Memory B cell (primary cell): ENCODE data around the gene ZNF500.

Source experiments
- ATAC-seq: fragments of 150-1000 bp; cut with Tn5 transposase; 2 replicates; pipeline ENCODE4 v1.10.0; 2021; ENCODE audit warnings: low read depth, mild to moderate bottlenecking, moderate library complexity
- DNase-seq, 2 donors: peaks; one replicate each; pipeline ENCODE4 v3.0.0; 2022; ENCODE audit warnings: low spot score in 2 of 2
- H3K27ac Mint-ChIP-seq: one replicate; pipeline ENCODE4 v1.8.0; 2022; ENCODE audit warnings: mild to moderate bottlenecking, moderate library complexity, mixed read lengths
- H3K27me3 Mint-ChIP-seq: one replicate; pipeline ENCODE4 v1.8.0; 2022; ENCODE audit warnings: mixed read lengths
- H3K36me3 Mint-ChIP-seq: one replicate; pipeline ENCODE4 v1.8.0; 2022; ENCODE audit warnings: mild to moderate bottlenecking, mixed read lengths
- H3K4me1 Mint-ChIP-seq: one replicate; pipeline ENCODE4 v1.8.0; 2022; ENCODE audit warnings: mixed read lengths
- H3K4me3 Mint-ChIP-seq: one replicate; pipeline ENCODE4 v1.8.0; 2022; ENCODE audit warnings: mild to moderate bottlenecking, moderate library complexity, mixed read lengths
- H3K9me3 Mint-ChIP-seq: one replicate; pipeline ENCODE4 v1.8.0; 2022; ENCODE audit warnings: mixed read lengths

ZNF500 gene

GRCh38 chr16:4734063-4734729 lies 32.8 kb downstream of the ZNF500 start, which contains the start of the genes ANKS3 and DNAAF8:
ANKS3 (minus strand) TSS chr16:4734271; CDS start chr16:4730149, 4,122 bp downstream.
DNAAF8 (plus strand) TSS chr16:4734537; CDS start chr16:4736515, 1,978 bp downstream.
- Mint-ChIP-seq H3K4me3 (peak within 1 kb of the TSS; percentile 94), H3K27ac (peak within 1 kb of the TSS; percentile 89), H3K9me3 (no peaks in the 10 kb centered on the region), H3K4me1 (peaks cover 10% of the 10 kb centered on the region), H3K36me3 (peaks cover 2% of the 10 kb centered on the region), H3K27me3 (peaks cover 6% of the 10 kb centered on the region)
- peak; percentile 71 to 77 for DNase-seq
- peak; percentile 81 for ATAC-seq

- peaks cover 10% of the 10 kb centered on the region for H3K4me1 Mint-ChIP-seq
- ATAC-seq (peak; percentile 8), DNase-seq (no peak)
- no peak overlapping the region for H3K27ac Mint-ChIP-seq
- H3K36me3 Mint-ChIP-seq = peaks cover 5% of the 10 kb centered on the region
- H3K4me3 Mint-ChIP-seq = peak overlapping the region; percentile 94
- no peaks in the 10 kb centered on the region for H3K9me3 Mint-ChIP-seq
- H3K27me3 Mint-ChIP-seq = peaks cover 6% of the 10 kb centered on the region
These were observed 33.3 kb downstream of the ZNF500 start for GRCh38 chr16:4733747-4734062.

GRCh38 chr16:4733211-4733742 lies 33.7 kb downstream of the ZNF500 start:
- Mint-ChIP-seq H3K27me3 (peaks cover 6% of the 10 kb centered on the region), H3K27ac (no peak overlapping the region)

GRCh38 chr16:4729876-4730275 lies 37.1 kb downstream of the ZNF500 start:
- H3K36me3 Mint-ChIP-seq = peaks cover 9% of the 10 kb centered on the region
- peaks cover 5% of the 10 kb centered on the region for H3K4me1 Mint-ChIP-seq
- H3K9me3 Mint-ChIP-seq = no peaks in the 10 kb centered on the region
- H3K27me3 Mint-ChIP-seq = no peaks in the 10 kb centered on the region
- no peak overlapping the region for H3K27ac Mint-ChIP-seq
- no peak for ATAC-seq
- H3K4me3 Mint-ChIP-seq = no peak overlapping the region
- no peak for DNase-seq

More at GRCh38 chr16:4733211-4733742, 33.7 kb downstream of the ZNF500 start:
- H3K4me1 Mint-ChIP-seq = peaks cover 10% of the 10 kb centered on the region
- peaks cover 6% of the 10 kb centered on the region for H3K36me3 Mint-ChIP-seq
- H3K4me3 Mint-ChIP-seq = peak overlapping the region; percentile 94
- H3K9me3 Mint-ChIP-seq = no peaks in the 10 kb centered on the region
- no peak for ATAC-seq
- DNase-seq = no peak

- no peaks in the 10 kb centered on the region for H3K9me3 Mint-ChIP-seq
- H3K27ac Mint-ChIP-seq = no peak overlapping the region
- H3K4me1 Mint-ChIP-seq = peaks cover 5% of the 10 kb centered on the region
- no peak overlapping the region for H3K4me3 Mint-ChIP-seq
- H3K27me3 Mint-ChIP-seq = no peaks in the 10 kb centered on the region
- DNase-seq (no peak), ATAC-seq (no peak)
- H3K36me3 Mint-ChIP-seq = peaks cover 10% of the 10 kb centered on the region
These were observed 38.3 kb downstream of the ZNF500 start for GRCh38 chr16:4728676-4729075.

GRCh38 chr16:4726616-4727015 lies 40.3 kb downstream of the ZNF500 start:
- no peaks in the 10 kb centered on the region for H3K27me3 Mint-ChIP-seq
- no peaks in the 10 kb centered on the region for H3K4me1 Mint-ChIP-seq
- no peak for ATAC-seq
- no peak overlapping the region for H3K27ac Mint-ChIP-seq
- DNase-seq = no peak
- H3K9me3 Mint-ChIP-seq = no peaks in the 10 kb centered on the region
- H3K4me3 Mint-ChIP-seq = no peak overlapping the region
- peaks cover 10% of the 10 kb centered on the region for H3K36me3 Mint-ChIP-seq

- Mint-ChIP-seq H3K9me3 (no peaks in the 10 kb centered on the region), H3K36me3 (peaks cover 9% of the 10 kb centered on the region), H3K27ac (no peak overlapping the region), H3K4me1 (no peaks in the 10 kb centered on the region), H3K27me3 (no peaks in the 10 kb centered on the region), H3K4me3 (no peak overlapping the region)
- ATAC-seq (no peak), DNase-seq (no peak)
These were observed 42.2 kb downstream of the ZNF500 start for GRCh38 chr16:4724661-4725270.

- Mint-ChIP-seq H3K4me1 (peaks cover 9% of the 10 kb centered on the region), H3K27me3 (no peaks in the 10 kb centered on the region), H3K27ac (no peak overlapping the region), H3K9me3 (no peaks in the 10 kb centered on the region), H3K4me3 (no peak overlapping the region), H3K36me3 (peaks cover 5% of the 10 kb centered on the region)
- ATAC-seq (no peak), DNase-seq (no peak)
These were observed 43.7 kb downstream of the ZNF500 start for GRCh38 chr16:4723071-4723767.

GRCh38 chr16:4718466-4718865 lies 48.5 kb downstream of the ZNF500 start:
- H3K27ac Mint-ChIP-seq = peak overlapping the region; percentile 35
- no peaks in the 10 kb centered on the region for H3K27me3 Mint-ChIP-seq
- no peak overlapping the region for H3K4me3 Mint-ChIP-seq
- no peak for ATAC-seq
- H3K36me3 Mint-ChIP-seq = peaks cover 11% of the 10 kb centered on the region
- DNase-seq = no peak
- H3K9me3 Mint-ChIP-seq = no peaks in the 10 kb centered on the region
- H3K4me1 Mint-ChIP-seq = peaks cover 9% of the 10 kb centered on the region

GRCh38 chr16:4714996-4715395 lies 52.0 kb downstream of the ZNF500 start:
- H3K4me3 Mint-ChIP-seq = no peak overlapping the region
- peaks cover 13% of the 10 kb centered on the region for H3K36me3 Mint-ChIP-seq
- no peaks in the 10 kb centered on the region for H3K9me3 Mint-ChIP-seq
- H3K27ac Mint-ChIP-seq = no peak overlapping the region
- peaks cover 9% of the 10 kb centered on the region for H3K4me1 Mint-ChIP-seq
- no peaks in the 10 kb centered on the region for H3K27me3 Mint-ChIP-seq
- DNase-seq (no peak), ATAC-seq (no peak)

- no peak for DNase-seq
- Mint-ChIP-seq H3K36me3 (peaks cover 15% of the 10 kb centered on the region), H3K27ac (no peak overlapping the region), H3K27me3 (no peaks in the 10 kb centered on the region), H3K4me1 (peaks cover 5% of the 10 kb centered on the region), H3K9me3 (no peaks in the 10 kb centered on the region), H3K4me3 (no peak overlapping the region)
- no peak for ATAC-seq
These were observed 53.1 kb downstream of the ZNF500 start for GRCh38 chr16:4713663-4714501.

GRCh38 chr16:4709481-4709880 lies 57.5 kb downstream of the ZNF500 start:
- Mint-ChIP-seq H3K27ac (no peak overlapping the region), H3K36me3 (peaks cover 22% of the 10 kb centered on the region), H3K4me1 (no peaks in the 10 kb centered on the region), H3K4me3 (no peak overlapping the region), H3K27me3 (no peaks in the 10 kb centered on the region), H3K9me3 (no peaks in the 10 kb centered on the region)
- no peak for DNase-seq
- ATAC-seq = no peak

GRCh38 chr16:4706871-4707270 lies 60.1 kb downstream of the ZNF500 start:
- Mint-ChIP-seq H3K4me3 (no peak overlapping the region), H3K27me3 (no peaks in the 10 kb centered on the region), H3K36me3 (peaks cover 14% of the 10 kb centered on the region), H3K9me3 (no peaks in the 10 kb centered on the region), H3K27ac (no peak overlapping the region), H3K4me1 (no peaks in the 10 kb centered on the region)
- no peak for ATAC-seq
- no peak for DNase-seq
